GM19463 (cell line): ENCODE results near the gene DUSP8.

Source experiments
- ATAC-seq: cut with Tn5 transposase; IDR thresholded peaks from one replicate; pipeline ENCODE4 v1.9.1; 2021; ENCODE audit warnings: mild to moderate bottlenecking, moderate library complexity; ENCODE audit not compliant: unreplicated experiment

The DUSP8 gene

DNA sequence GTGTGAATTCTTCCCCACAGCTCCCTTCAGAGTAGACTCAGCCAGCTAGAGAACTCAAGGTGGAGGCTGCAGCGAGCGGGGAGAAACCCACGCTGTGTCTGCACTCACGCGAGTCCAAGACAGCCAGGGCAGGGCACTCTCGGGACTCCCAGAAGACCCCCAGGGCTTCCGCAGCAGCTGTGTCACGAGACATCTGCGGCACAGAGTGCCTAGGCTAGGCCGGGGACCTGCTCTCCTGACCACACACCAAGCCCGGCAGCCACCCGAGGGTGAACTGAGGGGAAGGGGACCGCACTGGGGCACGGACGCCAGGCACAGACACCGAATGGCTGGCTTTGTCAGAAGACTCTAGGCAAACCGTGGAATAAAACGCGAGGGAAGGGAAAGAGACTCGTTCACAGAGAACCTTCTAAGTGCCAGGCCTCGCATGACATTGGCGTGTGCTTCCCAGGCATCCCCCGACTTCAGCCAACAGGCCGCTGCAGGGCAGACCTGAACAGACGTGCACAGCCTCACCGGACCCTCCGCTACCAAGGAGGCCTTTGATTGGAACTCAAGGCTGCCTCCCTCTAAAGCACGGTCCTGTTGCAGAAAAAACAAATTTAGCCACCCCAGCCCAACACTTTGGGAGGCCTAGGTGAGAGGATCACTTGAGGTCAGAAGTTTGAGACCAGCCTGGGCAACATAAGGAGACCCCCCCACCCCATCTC, 67.3 kb downstream of the DUSP8 start:
- ATAC-seq, result no peak

DNA sequence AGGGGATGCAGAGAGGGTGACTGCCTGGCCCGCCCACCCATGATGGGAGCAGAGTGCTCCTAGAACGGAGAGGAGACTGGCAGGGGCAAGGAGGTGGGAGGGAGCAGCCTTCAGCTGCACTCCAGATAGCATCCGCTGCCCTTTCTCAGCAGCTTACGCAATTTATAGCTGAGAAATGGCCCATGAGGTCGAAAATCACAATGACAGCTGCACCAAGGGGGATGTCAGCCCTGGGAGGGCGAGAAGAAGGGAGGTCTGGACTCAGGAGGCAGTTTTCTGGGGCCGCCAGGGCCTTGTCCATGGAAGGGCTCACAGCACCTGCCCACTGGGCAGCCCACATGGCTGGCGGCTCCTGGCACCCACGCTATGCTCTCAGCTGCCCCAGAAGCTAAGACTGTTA, 67.9 kb downstream of the DUSP8 start:
- ATAC-seq, result no peak
